Measurements from ENCODE around the gene IPPK.
"Not testable (repeated sequence)": the region's sequence is repeated elsewhere in the genome, so short reads cannot be mapped to it uniquely, and the experiment has no call there.

The IPPK gene

DNA sequence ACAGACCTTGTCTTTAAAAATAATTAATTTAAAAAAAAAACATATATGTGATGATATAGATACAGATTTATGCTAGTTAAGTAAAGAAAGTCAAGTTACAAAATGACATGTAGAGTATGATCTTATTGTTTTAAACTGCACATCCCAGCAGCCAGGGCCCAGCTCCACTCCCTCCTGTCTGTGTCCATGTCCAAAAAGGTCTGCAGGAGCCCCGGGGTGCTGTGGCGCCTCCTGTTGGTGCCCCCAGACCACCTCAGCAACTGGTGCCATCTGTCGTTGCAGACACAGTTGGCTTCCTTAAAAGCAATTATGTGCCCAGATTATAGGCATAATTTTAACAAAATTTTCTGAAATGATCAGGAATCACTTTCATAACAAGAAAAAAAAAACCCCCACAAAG lies 33.3 kb downstream of the IPPK start:
- no peak for DNase-seq (ENCODE audit: low spot score)

- DNase-seq (ENCODE audit: low spot score) = no peak
These were observed 34.2 kb downstream of the IPPK start for GRCh38 chr9:92635760-92636159.

DNA sequence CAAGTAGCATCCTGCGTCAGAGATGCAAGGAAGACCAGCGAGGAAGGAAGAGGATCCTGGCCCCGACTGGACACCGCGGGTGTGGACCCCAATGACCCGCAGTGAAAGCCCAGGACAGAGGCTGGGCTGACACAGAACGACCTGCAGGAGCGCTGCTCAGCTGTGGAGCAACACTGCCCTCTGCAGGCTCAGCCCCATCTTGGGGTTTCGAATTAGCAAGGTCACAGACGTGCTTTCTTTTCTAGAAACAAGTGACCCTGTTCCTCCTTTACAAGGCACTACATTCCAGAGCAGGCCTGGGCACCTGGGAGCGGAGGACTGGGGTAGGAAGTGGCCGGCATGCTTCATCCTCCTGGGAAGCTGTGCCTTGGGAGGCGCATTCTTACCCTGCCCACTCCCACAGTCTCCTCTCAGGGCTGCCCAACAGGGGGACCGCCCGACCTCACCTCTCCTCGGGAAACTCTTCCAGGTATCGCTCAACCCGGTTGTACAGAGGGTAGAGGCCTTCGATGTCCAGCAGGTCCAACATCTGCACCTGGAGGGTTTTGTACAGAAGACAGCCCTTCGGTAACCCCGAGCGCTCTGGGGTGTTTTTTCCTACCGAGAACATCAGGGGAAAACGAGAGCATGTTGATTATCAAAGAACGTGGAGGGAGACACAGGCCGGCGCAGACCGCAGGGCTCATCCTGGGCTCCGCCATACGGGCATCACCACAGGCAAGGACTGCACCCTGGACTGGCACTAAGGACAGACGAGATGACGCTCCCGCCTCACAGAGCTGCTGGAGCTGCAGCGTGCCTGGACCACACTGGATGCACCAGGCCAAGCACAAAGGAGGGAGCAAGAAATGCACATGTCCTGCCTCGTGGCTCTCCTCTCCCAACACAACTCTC lies 35.0 kb downstream of the IPPK start:
- DNase-seq (ENCODE audit: low spot score) = peak; percentile 73

GRCh38 chr9:92633614-92634278 lies 36.2 kb downstream of the IPPK start:
- DNase-seq (ENCODE audit: low spot score) = no peak

GRCh38 chr9:92632641-92633040 lies 37.3 kb downstream of the IPPK start:
- no peak for DNase-seq (ENCODE audit: low spot score)

GRCh38 chr9:92631452-92632343 lies 38.2 kb downstream of the IPPK start:
- no peak for DNase-seq (ENCODE audit: low spot score)

GRCh38 chr9:92627651-92628050 lies 42.3 kb downstream of the IPPK start:
- DNase-seq (ENCODE audit: low spot score) = no peak

DNA sequence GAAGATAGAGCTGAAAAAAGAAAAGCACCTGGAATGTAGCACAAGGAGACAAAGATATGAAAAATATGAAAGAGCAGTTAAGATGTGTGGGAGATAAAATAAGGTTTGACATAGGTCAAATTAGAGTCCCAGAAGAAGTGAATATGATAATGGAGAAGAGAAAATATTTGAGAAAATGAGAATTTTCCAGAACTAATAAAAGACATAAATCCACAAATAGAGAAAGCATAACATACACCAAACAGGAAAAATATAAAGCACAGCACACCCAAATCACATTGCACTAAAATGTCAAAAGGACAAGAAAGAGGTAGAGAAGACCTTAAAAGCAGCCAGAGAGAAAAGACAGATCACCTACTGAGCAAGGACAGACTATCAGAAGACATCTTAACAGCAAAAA lies 43.4 kb downstream of the IPPK start:
- no peak for DNase-seq (ENCODE audit: low spot score)

DNA sequence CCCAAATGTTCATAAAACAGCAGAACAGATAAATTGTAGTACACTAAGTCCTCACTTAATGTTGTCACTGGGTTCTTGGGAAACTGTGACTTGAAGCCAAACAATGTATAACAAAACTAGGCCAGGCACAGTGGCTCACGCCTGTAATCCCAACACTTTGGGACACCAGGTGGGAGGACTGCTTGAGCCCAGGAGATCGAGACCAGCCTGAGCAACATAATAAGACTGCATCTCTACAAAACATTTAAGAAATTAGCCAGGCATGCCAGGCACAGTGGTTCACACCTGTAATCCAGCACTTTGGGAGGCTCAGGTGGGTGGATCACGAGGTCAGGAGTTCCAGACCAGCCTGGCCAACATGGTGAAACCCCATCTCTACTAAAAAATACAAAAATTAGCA lies 46.0 kb downstream of the IPPK start:
- DNase-seq (ENCODE audit: low spot score) = not testable (repeated sequence)

DNA sequence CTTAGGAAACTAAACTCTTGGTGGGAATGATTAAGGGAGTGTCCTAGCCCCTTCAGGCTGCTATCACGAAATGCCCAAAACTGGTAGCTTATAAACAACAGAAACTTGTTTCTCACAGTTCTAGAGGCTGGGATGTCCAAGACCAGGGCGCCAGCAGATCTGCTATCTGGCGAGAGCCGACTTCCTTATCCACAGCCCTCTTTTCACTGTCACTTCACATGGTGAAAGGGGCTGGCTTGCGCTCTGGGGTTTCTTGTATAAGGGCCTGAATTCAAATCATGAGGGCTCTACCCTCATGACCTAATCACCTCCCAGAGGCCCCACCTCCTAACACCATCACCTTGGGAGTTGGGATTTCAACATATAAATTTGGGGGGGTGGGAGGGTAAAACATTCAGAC lies 49.1 kb downstream of the IPPK start:
- DNase-seq (ENCODE audit: low spot score) = no peak

DNA sequence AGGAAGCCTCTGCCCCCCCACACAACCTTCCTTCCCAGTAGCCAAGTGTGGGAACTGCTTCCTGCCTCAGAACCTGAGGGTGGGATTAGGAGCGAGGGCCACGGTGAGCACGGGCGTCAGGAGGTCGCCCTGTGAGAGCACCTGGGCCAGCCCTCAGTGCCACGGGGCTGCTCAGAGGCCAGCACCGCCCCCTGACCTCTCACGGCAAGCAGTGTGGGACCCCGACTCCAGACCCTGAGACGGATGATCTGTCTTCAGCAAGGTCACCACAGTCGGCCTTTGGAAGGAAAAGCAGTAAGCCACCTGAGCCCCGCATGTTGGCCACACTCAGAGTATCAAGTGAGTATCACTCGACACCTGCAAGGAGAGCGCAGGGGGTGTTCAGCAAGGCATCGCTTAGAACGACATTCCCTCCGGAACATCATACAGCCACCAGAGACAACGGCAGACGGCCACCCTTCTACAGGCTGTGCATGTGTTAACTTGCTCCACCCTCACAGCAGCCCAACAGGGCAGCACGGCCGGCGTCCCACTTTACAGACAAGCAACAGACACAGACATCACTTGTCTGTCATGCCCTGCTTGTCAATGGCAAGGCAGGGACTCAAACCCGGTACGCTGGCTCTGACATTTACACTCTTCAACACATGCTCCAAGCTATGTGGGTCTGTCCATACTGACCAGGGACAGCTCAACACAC lies 50.2 kb downstream of the IPPK start:
- DNase-seq (ENCODE audit: low spot score) = no peak

- no peak for DNase-seq (ENCODE audit: low spot score)
These were observed 51.2 kb downstream of the IPPK start for GRCh38 chr9:92618633-92619225.

DNA sequence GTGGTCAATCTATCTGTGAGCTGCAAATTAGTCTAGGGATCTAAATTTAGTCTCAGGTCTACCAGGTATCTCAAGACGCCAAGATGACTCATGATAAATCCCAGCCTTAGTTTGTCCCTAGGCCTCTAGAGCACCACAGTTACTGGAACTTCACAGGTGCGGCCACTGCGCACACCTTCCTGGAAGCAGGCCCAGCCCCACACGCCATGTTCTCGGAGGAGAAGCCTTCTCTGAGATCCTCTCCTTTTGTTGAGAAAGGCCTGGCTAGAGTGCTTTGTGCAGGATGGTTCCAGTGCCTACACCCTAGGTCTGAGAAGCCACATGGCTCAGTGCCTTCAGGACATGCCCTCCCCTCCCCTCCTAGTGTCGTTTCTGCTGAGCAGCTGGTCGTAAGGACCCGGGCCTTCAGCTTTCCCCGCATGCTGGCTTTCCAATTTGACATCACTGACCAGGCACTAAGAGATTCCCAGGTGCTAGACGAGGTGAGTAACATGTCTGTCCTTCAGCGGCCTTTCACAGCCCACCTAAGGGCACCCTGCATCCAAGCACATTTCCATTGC lies 51.9 kb downstream of the IPPK start:
- no peak for DNase-seq (ENCODE audit: low spot score)

- DNase-seq (ENCODE audit: low spot score) = no peak
These were observed 52.6 kb downstream of the IPPK start for GRCh38 chr9:92617195-92617813.

DNA sequence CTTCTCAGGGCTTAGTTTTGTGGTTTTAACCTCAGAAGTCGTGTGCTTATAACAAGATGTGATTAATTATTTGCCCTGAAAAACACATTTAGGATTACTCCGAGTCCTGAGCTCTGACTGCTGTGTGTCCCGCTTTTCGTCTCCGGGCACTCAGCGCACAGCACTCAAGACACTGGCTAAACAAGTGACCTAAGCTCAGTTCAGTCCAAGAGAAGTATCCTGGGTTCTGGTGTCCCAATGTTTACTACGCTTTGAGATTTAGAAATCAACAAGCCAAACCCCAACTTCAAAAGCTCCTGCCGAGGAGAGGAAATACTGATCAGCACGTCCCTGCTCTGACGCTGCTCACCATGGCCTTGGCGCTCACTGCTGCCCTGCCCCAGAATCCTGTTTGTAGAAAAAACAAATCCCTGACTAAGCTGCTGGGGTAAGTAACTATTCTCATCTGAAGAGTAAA lies 53.2 kb downstream of the IPPK start:
- DNase-seq (ENCODE audit: low spot score) = no peak

DNA sequence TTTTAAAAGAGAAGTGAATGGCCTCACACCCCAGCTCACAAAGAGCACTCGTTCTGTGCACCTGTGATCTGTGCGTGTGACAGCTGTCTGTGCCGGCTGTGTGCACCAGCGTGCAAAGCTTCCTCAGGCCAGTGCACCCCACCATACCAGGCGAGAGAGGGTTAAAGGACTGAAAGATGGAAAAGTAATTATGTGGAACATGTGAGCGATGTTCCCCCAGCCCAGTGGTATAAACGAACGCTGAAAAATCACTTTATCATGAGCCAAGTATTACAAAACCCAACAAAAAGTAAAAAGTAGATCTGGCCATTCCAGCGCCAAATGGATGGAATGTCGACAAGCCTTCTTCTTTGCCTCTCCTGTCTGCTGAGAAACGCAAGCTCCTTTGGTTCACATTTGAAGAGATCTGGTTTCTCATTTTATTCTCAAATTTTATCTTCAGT lies 53.7 kb downstream of the IPPK start:
- no peak for DNase-seq (ENCODE audit: low spot score)

DNA sequence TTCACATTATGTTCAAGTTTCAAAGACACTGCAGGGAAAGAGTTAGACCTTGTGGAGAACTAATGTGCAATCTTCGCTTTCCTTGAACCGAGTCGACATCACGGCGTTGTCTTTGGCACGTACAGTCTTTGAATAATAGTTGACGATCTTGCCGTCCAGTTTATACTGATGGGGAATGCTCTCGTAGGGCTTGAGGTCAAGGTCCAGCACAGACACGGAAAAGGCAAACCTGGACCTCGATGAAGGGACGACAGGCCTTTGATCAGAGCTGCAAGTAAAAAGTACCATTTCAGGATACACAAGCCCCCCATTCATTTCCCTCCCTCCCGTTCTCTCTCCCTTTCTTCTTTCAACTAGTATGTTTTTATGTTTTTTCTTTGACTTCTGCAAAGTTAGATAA lies 54.1 kb downstream of the IPPK start:
- no peak for DNase-seq (ENCODE audit: low spot score)

GRCh38 chr9:92614763-92615461 lies 55.0 kb downstream of the IPPK start:
- no peak for DNase-seq (ENCODE audit: low spot score)

DNA sequence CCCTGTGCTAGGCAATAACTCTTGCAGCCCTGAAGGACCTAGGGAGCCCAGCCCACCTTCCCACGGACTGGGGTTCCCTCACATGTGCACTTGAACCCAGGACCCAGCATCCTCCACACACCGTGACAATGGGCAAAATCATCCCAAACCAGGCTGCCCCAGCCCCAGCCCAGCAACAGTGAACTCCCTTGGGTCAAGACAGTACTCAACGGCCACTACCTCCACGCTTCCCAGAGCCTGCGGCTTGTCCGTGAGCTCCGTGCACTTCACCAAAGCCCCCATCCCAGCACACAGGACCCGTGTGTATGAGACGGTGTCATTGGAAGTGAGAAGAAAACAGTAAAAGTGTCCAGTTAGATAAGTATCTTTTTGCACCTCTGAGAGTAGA lies 55.8 kb downstream of the IPPK start:
- no peak for DNase-seq (ENCODE audit: low spot score)

All from kidney tubule cell (primary cell).